Muscle of arm (tissue), 14 donors: ENCODE measurements around the gene DSN1. TPM values are rescaled to one million over a fixed set of nuclear protein-coding genes. Genes with fewer than 3 reads are reported as not detected.
"Not testable (repeated sequence)": the region's sequence is repeated elsewhere in the genome, so short reads cannot be mapped to it uniquely, and the experiment has no call there.

Experiments
- DNase-seq: peaks from one replicate; pipeline ENCODE4 v3.0.0-alpha.2; 2013
- long read RNA-seq, 11 donors: transcript quantifications; one replicate each; lab custom pipeline, GENCODE V29; 2026
- polyA plus RNA-seq, 12 donors: library from polyadenylated mRNA; unstranded; fragments of 120-200 nt; gene quantifications; one replicate each; pipeline ENCODE4 v1.2.1, GENCODE V29; 2013; ENCODE audit not compliant: insufficient read length in 12 of 12

DSN1 gene
- polyA plus RNA-seq: 10 to 100 TPM in 7 of 12 donors, 1 to 10 TPM in 4, not detected in 1; 7.3 to 16.3 (median 10.6) TPM
- long read RNA-seq, donor 1, partial matches to known transcripts: 0 of 2 reads
- long read RNA-seq, donor 1, other reads (novel, unspliced or antisense): 0 of 2 reads
- long read RNA-seq, donor 2, partial matches to known transcripts: 0 of 1 reads
- long read RNA-seq, donor 2, other reads (novel, unspliced or antisense): 0 of 1 reads
- long read RNA-seq, donor 3: 0 reads
- long read RNA-seq, donor 4, partial matches to known transcripts: 0 of 1 reads
- long read RNA-seq, donor 4, other reads (novel, unspliced or antisense): 0 of 1 reads
- long read RNA-seq, donor 5, partial matches to known transcripts: 0 of 4 reads
- long read RNA-seq, donor 5, other reads (novel, unspliced or antisense): 0 of 4 reads
- long read RNA-seq, donor 6, partial matches to known transcripts: 0 of 1 reads
- long read RNA-seq, donor 6, other reads (novel, unspliced or antisense): 0 of 1 reads
- long read RNA-seq, donor 7: 0 reads
- long read RNA-seq, donor 8, partial matches to known transcripts: 0 of 3 reads
- long read RNA-seq, donor 8, other reads (novel, unspliced or antisense): 0 of 3 reads
- long read RNA-seq, donor 9, partial matches to known transcripts: 5 of 8 reads
- long read RNA-seq, donor 9, other reads (novel, unspliced or antisense): 0 of 8 reads
- long read RNA-seq, donor 10, partial matches to known transcripts: 0 of 1 reads
- long read RNA-seq, donor 10, other reads (novel, unspliced or antisense): 0 of 1 reads
- long read RNA-seq, donor 11, partial matches to known transcripts: 0 of 4 reads
- long read RNA-seq, donor 11, other reads (novel, unspliced or antisense): 0 of 4 reads

- peak; percentile 99 for DNase-seq
Observed at GRCh38 chr20:36773597-36774390, at the start of gene DSN1. Gene DSN1, minus strand, starts transcription at chr20:36773763. Its CDS starts 2,305 bp downstream, at chr20:36771458.

- no peak for DNase-seq
Observed at GRCh38 chr20:36823121-36823520, 49.6 kb upstream of the DSN1 start.

GRCh38 chr20:36821964-36822437 lies 48.4 kb upstream of the DSN1 start:
- DNase-seq: no peak

GRCh38 chr20:36820928-36821327 lies 47.4 kb upstream of the DSN1 start:
- no peak for DNase-seq

- DNase-seq: no peak
Observed at GRCh38 chr20:36820073-36820472, 46.5 kb upstream of the DSN1 start.

- no peak for DNase-seq
Observed at GRCh38 chr20:36819659-36820058, 46.1 kb upstream of the DSN1 start.

- DNase-seq: no peak
Observed at GRCh38 chr20:36818861-36819260, 45.3 kb upstream of the DSN1 start.

- no peak for DNase-seq
Observed at GRCh38 chr20:36818185-36818584, 44.6 kb upstream of the DSN1 start.

GRCh38 chr20:36817496-36817895 lies 43.9 kb upstream of the DSN1 start:
- DNase-seq: no peak

- DNase-seq: no peak
Observed at GRCh38 chr20:36815454-36816091, 42.0 kb upstream of the DSN1 start.

GRCh38 chr20:36812594-36813463 lies 39.3 kb upstream of the DSN1 start:
- DNase-seq: no peak

GRCh38 chr20:36808317-36809257 lies 35.0 kb upstream of the DSN1 start:
- DNase-seq: no peak

GRCh38 chr20:36806049-36806448 lies 32.5 kb upstream of the DSN1 start:
- no peak for DNase-seq

- no peak for DNase-seq
Observed at GRCh38 chr20:36805396-36805795, 31.8 kb upstream of the DSN1 start.

- DNase-seq: no peak
Observed at GRCh38 chr20:36804425-36804824, 30.9 kb upstream of the DSN1 start.

GRCh38 chr20:36802326-36803222 lies 29.0 kb upstream of the DSN1 start:
- no peak for DNase-seq

- no peak for DNase-seq
Observed at GRCh38 chr20:36800410-36800809, 26.8 kb upstream of the DSN1 start.

GRCh38 chr20:36799313-36799712 lies 25.8 kb upstream of the DSN1 start:
- not testable (repeated sequence) for DNase-seq
